NCI-H2107 treated with DMSO at 0.1 percent for 48 hours (cell line): ENCODE data around the gene GNB1L.
"Not testable (repeated sequence)": the region's sequence is repeated elsewhere in the genome, so short reads cannot be mapped to it uniquely, and the experiment has no call there.

Experiments
- DNase-seq: peaks from one replicate; lab custom pipeline; 2025; ENCODE audit not compliant: unreplicated experiment; lab: John Stamatoyannopoulos, UW

GNB1L gene

DNA sequence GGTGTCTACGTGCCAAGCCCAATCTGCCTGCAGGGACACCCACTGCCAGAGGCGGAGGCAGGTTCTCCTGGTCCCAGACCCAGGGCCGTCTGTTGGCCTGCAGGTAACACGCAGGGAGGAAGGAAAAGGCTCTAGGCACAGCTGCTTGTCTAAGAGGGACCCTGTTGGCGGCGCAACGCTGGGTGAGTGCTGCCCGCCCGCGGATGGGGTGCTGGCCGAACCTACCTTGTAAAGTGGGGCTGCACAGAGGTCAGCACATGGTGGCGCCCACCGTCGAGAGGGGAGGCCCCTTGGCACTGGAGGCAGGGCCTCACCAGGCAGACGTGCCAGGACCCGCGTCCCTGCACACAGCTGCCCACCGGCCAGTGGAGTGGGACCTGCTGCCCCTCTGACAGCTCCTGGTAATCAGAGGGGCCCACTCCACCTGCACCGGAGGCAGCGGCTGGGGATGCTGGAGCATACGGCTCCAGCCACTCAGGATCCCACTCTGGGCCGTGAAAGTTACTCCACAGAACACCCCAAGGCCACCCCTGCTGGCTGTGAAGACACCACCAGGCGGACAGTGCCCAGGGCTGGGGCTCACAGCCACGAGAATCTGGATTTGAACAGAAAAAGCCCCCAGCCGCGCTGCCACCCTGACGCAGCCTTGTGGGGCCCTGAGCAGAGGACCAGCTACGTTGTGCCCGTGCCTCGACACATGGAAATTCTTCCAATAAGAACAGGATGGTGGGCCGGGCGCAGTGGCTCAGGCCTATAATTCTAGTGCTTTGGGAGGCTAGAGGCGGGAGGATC is 70.1 kb downstream of the GNB1L start:
- no peak for DNase-seq

DNA sequence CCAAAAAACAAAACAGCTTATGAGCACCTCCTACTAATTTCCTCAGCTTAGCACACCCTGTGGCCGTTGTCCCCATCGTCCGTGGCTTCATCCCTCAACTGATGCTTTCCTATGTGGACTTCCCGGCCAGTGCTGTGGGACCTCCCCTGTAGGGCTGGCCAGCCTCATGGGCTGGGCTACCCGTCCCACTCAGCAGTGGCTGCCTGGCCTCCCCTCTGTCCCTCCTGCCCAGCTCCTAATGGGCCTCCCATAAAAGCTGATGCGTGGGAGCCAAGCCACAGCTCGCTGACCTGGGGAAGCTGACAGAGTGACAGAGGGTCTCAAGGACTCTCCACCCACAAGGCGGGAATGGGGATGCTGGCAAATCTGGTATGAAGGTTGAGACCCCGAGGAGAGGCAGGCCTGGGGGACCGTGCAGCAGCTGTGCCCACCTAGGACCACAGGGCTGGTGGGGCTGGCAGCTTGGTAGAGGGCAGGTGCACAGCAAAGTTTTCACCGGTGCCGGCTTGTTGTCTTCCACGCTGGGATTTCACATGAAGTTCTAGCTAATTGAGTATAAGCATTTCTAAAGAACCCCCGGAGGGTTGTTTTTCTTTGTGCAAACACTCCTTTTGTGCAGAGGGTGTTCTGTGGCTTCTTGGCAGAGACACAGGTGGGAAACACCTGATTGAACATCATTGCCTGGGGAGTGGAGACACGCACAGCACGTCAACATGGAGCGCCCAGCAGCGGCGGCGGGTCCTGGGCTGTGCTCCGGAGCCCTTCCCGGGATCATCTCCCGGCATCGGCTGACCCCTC is 70.9 kb downstream of the GNB1L start:
- peak; percentile 42 for DNase-seq

GRCh38 chr22:19782533-19782932 is 72.1 kb downstream of the GNB1L start:
- DNase-seq, result no peak

- no peak for DNase-seq
Measured at GRCh38 chr22:19779685-19780268, 74.9 kb downstream of the GNB1L start.

GRCh38 chr22:19779011-19779421 is 75.7 kb downstream of the GNB1L start:
- no peak for DNase-seq

DNA sequence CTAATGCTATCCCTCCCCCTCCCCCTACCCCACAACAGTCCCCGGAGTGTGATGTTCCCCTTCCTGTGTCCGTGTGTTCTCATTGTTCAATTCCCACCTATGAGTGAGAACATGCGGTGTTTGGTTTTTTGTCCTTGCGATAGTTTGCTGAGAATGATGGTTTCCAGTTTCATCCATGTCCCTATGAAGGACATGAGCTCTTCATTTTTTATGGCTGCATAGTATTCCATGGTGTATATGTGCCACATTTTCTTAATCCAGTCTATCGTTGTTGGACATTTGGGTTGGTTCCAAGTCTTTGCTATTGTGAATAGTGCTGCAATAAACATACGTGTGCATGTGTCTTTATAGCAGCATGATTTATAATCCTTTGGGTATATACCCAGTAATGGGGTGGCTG is 77.5 kb downstream of the GNB1L start:
- not testable (repeated sequence) for DNase-seq

- no peak for DNase-seq
Measured at GRCh38 chr22:19776433-19777031, 78.1 kb downstream of the GNB1L start.

DNA sequence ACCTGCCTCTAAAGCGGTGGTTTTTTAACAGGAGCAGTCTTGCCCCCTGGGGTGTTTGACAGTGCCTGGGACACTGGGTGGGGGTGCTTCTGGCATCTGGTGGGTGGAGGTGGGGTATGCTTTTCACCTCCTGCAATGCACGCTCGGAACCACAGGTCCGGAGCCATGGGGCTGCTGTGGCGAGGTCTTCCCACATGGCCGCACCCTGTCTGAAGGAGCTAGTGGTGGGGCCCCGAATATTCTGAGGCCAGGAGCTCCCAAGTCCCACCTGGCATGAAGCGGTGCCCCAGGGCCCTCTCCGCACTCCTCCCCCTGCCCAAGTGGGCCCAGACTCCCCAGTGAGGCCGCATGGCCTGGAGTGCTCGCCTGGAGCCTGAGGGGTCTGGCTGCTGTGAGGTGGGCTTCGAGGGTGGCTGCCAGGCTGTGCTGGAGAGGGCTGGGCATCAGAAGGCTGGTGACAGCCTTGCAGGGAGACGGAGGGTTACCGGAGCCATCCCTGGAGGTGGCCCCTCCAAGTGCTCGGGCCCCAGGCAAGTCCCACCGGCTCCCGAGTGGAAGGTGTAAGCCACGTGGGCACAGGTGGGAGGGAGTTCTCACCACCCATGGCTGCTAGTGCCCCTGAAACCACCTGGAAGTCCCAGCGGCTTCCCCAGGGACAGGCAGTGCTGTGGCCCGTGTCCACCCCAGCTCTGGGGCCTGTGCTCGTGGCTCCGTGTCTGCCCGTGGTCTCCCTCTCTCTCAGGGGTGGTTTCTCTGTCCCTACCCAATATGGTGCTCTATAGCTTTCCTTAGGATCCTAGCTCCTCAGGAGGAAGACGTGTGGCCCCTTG is 79.0 kb downstream of the GNB1L start:
- DNase-seq, result no peak

- DNase-seq, result no peak
Measured at GRCh38 chr22:19774628-19775027, 80.0 kb downstream of the GNB1L start.

- DNase-seq, result no peak
Measured at GRCh38 chr22:19773470-19774040, 81.1 kb downstream of the GNB1L start.

GRCh38 chr22:19772673-19773469 is 81.8 kb downstream of the GNB1L start:
- no peak for DNase-seq

DNA sequence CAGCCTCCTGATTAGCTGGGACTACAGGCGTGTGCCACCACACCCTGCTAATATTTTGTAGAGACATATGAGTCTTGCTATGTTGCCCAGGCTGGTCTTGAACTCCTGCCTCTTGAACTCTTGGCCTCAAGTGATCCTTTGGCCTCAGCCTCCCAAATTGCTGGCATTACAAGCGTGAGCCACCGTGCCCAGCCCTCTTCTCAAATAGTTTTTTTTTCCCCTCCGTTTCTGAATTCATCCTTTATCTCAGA is 82.3 kb downstream of the GNB1L start:
- DNase-seq, result no peak

GRCh38 chr22:19770349-19771220 is 84.1 kb downstream of the GNB1L start:
- DNase-seq, result no peak

DNA sequence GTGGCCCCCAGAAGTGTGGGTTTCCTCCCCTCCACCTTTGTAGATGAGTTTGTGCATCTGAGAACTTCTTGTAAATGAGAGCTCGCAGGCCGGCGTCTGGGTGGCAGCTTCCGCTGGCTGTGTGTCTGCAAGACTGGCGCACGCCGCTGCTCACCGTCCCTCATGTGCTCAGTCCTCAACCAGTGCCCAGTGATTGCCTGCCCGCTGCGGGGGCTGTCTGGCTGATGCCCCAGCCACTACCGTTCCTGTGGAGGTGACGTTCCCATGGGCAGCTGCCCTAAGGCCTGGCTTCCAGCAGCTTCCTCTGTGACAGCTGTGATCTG is 85.3 kb downstream of the GNB1L start:
- no peak for DNase-seq

DNA sequence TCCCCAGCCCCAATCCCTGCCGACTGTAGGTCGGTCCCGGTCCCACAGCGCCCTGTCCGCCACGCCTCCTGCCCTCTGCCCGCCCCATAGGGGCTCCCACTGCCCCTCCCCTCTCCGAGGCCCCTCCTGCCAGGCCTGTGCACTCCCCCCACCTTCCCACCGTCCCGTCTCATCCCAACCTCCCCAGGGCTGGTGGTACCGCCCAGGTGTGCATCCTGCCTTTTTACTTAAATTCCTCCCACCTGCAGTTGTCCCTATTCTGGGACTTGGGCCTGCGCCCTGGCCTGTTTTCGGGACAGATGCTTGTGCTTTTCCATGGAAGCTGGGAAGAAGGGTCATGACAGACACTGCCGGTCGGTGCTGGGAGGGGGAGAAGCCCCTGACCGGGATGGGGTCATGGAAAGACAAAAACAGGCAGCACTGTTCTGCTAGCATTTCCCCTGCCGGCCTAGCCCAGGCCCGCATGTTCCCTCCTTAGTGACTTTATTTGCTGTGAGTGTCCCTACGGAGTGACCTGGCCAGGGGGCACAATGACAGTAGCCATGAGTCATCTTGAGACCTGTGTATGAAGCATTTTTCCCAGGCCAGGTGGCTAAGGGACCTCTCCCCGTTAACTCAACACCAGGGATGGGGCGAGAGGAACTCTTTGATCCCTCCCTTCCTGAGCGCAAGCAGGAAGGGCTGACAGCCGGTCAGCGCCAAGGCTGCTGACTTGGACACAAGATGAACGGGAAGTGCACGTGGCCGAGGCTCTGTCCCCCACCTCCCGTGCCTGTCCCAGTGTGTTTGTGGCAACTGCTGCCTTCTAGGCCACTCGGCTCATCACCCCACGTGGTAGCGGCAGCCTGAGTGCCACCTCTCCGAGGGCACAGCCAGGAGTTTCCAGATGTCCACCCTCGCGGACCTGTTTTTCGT is 87.0 kb downstream of the GNB1L start:
- no peak for DNase-seq

- DNase-seq, result no peak
Measured at GRCh38 chr22:19766511-19767426, 87.9 kb downstream of the GNB1L start.

DNA sequence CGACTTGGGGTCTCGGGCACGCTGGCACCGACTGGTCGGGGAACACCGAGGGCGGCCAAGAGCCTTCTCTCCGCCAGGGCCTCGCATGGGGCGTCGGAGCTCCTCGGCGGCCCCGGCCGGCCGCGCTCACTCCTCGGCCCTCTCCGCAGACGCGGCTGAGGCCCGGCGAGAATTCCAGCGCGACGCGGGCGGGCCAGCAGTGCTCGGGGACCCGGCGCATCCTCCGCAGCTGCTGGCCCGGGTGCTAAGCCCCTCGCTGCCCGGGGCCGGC is 88.5 kb downstream of the GNB1L start:
- no peak for DNase-seq
